Stimulated activated CD4-positive, alpha-beta T cell treated with anti-CD3 and anti-CD28 coated beads, TNF-alpha, amount 100 ng/mL, for 1 hour (primary cell): ENCODE results near the gene PLCD1.
A peak's percentile ranks its signal among the peaks of the same experiment; 100 is the strongest.

Experiments used
- DNase-seq, 3 donors: peaks; one replicate each; pipeline ENCODE4 v3.0.0-alpha.2; 2020; ENCODE audit warnings: low read depth in 3 of 3, low spot score in 1 of 3

PLCD1 gene

GRCh38 chr3:38001456-38002081 lies 27.9 kb downstream of the PLCD1 start:
- no peak for DNase-seq

- DNase-seq: no peak
These were observed 28.4 kb downstream of the PLCD1 start for GRCh38 chr3:38000965-38001455.

GRCh38 chr3:38000242-38000916 lies 29.1 kb downstream of the PLCD1 start:
- DNase-seq: no peak

GRCh38 chr3:37999836-38000235 lies 29.6 kb downstream of the PLCD1 start:
- DNase-seq: no peak

GRCh38 chr3:37997791-37998370 lies 31.6 kb downstream of the PLCD1 start:
- DNase-seq: no peak

GRCh38 chr3:37997342-37997741 lies 32.1 kb downstream of the PLCD1 start:
- no peak for DNase-seq

GRCh38 chr3:37996785-37997301 lies 32.6 kb downstream of the PLCD1 start:
- DNase-seq: peak; percentile 30 to 75 (median 60)

GRCh38 chr3:37995652-37996641 lies 33.5 kb downstream of the PLCD1 start:
- no peak for DNase-seq

- no peak for DNase-seq
These were observed 34.8 kb downstream of the PLCD1 start for GRCh38 chr3:37994639-37994972.

GRCh38 chr3:37993820-37994638 lies 35.4 kb downstream of the PLCD1 start:
- peak in 1 of 3 donors; percentile 55 for DNase-seq

GRCh38 chr3:37993460-37993819 lies 36.0 kb downstream of the PLCD1 start:
- DNase-seq: no peak

GRCh38 chr3:37993067-37993455 lies 36.4 kb downstream of the PLCD1 start:
- DNase-seq: no peak

GRCh38 chr3:37992271-37993066 lies 37.0 kb downstream of the PLCD1 start:
- DNase-seq: no peak

GRCh38 chr3:37991823-37992222 lies 37.6 kb downstream of the PLCD1 start:
- DNase-seq: no peak

- no peak for DNase-seq
These were observed 38.3 kb downstream of the PLCD1 start for GRCh38 chr3:37991109-37991508.

GRCh38 chr3:37990527-37990926 lies 38.9 kb downstream of the PLCD1 start, which contains the start of gene VILL:
TSS of gene VILL (plus strand) at chr3:37990786. CDS start at chr3:37993673, 2,887 bp downstream.
- no peak for DNase-seq

GRCh38 chr3:37989821-37990480 lies 39.5 kb downstream of the PLCD1 start:
- no peak for DNase-seq

GRCh38 chr3:37988931-37989525 lies 40.4 kb downstream of the PLCD1 start:
- no peak for DNase-seq
